ENCODE data around the gene NEK11.

The NEK11 gene, protein sequence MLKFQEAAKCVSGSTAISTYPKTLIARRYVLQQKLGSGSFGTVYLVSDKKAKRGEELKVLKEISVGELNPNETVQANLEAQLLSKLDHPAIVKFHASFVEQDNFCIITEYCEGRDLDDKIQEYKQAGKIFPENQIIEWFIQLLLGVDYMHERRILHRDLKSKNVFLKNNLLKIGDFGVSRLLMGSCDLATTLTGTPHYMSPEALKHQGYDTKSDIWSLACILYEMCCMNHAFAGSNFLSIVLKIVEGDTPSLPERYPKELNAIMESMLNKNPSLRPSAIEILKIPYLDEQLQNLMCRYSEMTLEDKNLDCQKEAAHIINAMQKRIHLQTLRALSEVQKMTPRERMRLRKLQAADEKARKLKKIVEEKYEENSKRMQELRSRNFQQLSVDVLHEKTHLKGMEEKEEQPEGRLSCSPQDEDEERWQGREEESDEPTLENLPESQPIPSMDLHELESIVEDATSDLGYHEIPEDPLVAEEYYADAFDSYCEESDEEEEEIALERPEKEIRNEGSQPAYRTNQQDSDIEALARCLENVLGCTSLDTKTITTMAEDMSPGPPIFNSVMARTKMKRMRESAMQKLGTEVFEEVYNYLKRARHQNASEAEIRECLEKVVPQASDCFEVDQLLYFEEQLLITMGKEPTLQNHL

DNA sequence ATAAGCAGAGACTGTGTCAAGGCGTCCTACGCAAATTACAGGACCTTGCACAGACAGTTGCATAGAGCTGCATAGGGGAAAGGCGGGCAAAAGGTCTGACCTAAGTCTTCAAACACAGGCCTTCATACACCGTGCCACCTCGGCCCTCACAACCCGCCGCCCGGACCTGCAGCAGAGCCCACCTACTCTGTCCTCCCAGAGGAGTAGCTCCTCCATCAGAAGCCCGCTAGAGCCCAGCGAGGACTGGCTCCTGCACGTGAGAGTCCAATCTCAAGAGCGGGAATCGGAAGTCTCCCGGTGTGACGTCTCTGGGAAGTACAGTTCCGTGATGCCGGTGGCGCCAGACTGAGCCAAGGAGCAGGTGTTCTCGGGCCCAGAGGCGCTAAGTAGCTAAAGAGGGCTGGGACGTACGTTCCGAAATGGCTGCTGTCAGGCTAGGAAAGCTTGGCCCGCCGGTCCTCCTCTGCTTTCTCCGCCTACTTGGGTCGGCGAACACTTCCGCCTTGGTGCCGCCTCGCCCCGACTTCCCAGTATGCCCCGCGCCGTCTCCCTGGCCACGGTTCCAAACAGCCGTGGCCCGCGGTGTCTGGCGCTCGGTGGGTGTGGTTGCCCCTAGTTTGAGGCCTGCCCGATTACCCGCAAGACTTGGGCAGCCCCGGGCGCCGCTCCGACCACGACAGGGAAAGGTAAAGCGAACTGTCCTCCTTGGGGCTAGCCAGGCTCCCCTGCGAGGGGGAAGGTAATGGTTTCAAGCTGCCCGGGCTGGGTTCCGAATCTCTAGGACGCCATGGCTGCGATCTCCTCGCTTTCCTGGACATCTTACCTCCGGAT is at the start of gene NEK11, which contains the start of gene ASTE1:
NEK11 (plus strand) TSS at position 557 of the 831 bp plus-strand sequence. CDS start 2,832 bp downstream, outside the sequence.
ASTE1 (minus strand) TSS at position 505 of the 831 bp plus-strand sequence. CDS start 1,519 bp downstream, outside the sequence.
- peak; percentile 33 for DNase-seq (ENCODE audit: low read depth)

DNA sequence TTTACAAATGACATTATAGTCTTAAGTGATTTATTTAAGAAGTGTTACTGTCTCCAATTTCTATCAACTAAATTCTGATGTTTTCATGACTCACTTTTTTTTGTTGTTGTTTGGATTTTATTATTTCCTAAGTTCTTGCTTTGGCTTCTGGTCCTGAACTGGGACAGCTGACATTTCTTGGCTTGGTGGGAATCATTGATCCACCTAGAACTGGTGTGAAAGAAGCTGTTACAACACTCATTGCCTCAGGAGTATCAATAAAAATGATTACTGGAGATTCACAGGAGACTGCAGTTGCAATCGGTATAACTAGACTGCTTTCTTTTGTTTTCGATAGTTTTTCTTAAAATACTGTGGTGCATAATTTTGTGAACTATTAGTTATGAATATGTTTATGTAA is 47.6 kb upstream of the NEK11 start:
- no peak for DNase-seq (ENCODE audit: low read depth)

DNA sequence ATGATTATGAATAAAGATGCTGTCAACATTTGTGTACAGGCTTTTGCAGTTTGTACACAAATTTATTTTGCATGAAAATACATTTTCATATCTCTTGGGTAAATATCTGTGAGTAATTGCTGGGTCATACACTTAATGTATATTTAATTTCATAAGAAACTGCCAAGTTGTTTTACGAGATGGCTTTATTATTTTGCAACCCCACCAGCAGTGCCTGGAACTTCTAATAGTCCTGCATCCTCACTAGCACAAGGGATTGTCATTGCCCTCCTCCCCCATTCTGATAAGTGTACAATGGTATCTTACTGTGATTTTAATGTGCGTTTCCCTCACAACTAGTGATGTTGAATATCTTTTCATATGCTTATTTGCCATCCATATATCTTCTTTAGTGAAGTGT is 45.2 kb upstream of the NEK11 start:
- DNase-seq (ENCODE audit: low read depth) = no peak

DNA sequence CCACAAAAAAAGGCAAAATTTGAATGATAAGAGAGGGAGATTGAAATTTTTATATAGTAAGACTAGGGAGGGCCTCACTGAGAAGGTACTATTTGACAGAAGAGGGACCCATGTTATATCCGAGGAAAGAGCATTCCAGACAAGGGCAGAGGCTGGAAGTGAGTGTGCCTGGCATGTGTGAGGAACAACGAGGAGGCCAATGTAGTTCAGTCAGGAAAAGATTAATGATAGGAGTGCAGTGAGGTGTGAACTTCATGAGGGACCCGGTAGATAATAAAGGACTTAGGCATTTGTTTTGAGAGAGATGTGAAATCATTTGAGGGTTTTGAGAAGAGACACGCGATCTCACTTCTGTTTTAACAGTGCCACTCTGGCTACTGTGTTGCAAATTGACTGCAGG is 36.4 kb upstream of the NEK11 start:
- DNase-seq (ENCODE audit: low read depth) = no peak

DNA sequence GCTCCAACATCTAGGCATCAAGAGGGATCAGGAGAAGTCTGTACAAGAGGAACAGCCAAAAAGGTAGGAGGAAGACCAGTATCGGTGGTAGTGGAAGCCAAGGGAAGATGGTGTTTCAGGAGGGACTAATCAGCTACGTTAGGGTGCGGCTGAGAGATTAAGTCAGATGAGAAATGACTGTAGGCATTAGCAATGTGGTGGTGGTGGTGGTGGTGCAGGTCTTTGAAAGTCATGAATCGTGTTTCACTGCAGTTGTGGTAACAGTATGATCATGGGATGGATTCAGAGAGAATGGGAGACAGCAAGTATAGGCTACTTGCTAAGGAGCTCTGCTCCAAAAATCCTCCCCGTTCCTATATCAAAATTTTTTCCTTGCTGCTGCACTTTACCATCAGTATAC is 35.6 kb upstream of the NEK11 start:
- no peak for DNase-seq (ENCODE audit: low read depth)

DNA sequence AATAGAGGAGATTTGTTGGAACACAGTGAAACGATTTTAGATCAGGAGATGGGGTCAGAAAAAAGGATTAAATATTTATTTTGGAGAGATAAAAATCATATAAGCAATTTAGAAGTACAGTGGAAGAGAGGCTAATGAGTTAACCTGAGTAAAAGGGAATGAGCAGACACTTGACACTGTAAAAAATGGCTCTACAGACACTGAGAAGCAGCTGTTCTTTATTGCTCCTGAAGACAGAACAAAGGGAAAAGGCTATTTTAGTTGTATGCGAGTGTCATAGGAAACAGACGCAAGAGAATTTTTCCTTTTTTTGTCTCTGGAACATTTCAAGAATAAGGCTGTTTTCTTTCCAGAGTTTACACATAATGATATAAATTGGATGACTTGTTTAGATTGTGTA is 34.3 kb upstream of the NEK11 start:
- DNase-seq (ENCODE audit: low read depth) = no peak

DNA sequence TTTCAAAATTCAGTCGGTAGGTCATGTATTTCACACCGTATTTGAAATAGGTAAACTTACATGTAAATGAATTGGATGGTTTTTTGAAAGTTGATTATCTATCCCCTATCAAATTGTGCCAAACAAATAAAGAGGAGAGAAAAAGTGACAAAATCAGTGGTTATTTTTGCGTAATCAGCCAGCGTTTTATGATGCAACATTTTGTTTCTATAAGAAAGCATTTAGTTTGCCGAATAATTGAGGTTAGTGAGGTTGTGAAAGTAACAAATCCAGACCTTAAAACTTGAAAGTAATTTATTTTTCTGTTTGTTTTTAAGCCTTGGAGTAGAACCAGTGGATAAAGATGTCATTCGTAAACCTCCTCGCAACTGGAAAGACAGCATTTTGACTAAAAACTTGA is 29.4 kb upstream of the NEK11 start:
- DNase-seq (ENCODE audit: low read depth) = no peak

DNA sequence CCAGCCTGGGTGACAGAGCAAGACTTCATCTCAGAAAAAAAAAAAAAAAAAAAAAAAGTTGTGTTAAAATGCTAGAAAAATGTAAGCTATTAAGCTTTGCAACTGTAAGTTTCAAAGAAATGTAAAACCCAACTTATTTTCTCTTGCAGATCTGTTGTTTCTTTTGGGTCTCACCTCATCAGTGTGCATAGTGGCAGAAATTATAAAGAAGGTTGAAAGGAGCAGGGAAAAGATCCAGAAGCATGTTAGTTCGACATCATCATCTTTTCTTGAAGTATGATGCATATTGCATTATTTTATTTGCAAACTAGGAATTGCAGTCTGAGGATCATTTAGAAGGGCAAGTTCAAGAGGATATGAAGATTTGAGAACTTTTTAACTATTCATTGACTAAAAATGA is 25.6 kb upstream of the NEK11 start:
- DNase-seq (ENCODE audit: low read depth) = no peak

DNA sequence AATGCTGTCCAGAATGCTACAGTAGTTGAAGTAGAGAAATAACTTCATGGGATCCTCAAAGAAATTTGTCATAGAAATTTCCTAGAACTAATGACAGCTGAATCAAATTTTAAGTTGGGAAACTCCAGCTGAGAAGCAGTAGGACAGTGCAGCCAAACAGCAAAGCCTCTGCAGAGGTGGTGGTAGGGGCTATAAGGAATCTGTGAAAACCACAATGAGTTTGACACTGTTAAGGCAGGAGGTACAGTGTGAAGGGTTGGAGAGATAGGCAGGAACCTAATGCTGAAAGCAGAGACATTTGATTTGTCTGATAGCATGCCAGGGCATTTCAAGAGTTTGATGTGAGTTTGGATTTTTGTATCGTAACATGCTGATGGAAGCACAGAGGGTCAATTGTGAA is 22.1 kb upstream of the NEK11 start:
- no peak for DNase-seq (ENCODE audit: low read depth)

DNA sequence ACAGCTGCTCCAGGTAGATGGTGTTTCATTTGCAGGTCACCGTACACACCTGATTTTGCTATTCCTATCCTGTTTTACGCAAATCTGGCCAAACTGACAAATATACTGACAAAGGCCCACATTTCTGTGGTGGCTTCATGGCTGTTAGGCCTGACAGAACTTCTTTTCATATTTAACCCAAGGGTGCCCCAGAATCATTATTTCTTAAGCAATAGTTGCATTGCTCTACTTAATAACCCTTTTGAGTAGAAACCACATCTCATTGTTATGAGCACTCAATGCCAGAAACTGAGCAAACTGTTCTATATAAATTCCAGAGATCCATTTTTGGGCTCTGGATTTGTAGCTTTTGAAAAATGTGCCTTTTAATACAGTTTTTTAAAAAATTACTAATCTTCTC is 19.4 kb upstream of the NEK11 start:
- no peak for DNase-seq (ENCODE audit: low read depth)

DNA sequence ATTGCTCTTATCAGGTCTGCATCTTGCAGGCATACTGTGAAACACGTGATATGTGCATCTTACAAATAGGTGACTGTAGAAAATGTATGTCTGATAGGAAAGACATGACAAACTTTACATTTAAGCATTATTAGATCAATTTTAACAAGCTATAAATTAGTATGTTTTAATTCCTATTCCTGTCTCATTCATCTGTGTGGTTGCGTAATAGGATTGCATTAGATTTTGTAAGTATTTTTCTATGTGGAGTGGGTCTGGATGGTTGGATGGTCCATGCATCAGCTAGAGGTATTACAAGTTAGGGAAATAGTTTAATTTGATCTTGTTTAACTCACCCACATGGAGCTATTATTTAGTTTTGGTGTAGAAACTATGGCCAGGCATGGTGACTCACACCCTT is 18.9 kb upstream of the NEK11 start:
- DNase-seq (ENCODE audit: low read depth) = no peak

DNA sequence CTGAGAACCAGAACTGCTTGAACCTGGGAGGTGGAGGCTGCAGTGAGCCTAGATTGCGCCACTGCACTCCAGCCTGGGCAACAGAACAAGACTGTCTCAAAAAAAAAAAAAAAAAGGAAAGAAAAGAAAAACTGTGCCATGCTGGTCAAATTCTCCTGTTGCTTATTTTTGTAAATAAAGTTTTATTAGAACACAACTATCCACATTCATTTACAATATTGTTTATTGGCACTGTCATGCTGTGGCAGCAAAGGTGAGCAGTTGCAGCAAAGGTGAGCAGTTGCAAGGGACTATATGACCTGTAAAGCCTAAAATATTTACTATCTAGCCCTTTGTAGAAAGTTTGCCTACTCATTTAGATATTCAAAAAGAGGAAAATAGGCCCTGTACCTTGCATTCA is 18.4 kb upstream of the NEK11 start:
- no peak for DNase-seq (ENCODE audit: low read depth)

DNA sequence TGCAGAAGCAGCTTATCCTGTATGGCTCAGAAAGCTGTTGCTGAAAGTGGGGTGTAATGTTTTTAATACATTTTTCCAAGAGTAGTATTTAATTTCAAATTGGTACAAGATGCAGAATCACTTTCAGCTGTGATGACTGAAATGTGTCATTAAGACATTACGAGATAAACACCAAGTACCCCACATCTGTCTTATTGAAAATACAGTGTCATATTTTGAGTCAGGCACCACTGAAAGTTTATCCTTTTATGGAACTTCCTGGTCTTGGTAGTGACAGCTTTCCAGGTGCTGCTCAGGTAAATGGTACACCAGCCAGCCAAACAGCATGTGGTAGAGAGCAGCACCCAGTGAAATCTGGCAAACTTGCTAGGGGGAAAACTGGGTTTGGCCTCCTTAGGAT is 17.0 kb upstream of the NEK11 start:
- no peak for DNase-seq (ENCODE audit: low read depth)

DNA sequence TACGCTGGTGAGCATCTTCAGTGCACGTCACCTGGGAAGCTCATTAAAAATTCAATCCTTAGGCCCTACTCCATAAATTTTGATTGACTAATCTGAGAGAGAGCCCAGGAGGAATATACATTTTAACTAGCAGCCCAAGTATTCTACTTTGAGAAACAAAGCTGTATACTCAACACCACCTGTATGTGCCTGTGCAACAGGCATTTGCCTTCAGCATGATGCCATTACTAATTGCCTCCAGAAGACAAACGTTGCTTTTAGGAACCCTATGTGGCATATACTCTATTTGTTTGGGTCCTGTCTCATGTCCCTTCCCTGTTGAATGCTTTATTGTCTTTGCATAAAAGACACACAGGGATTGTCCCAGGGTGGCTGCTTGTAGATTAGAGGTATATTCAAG is 7.7 kb upstream of the NEK11 start:
- no peak for DNase-seq (ENCODE audit: low read depth)

DNA sequence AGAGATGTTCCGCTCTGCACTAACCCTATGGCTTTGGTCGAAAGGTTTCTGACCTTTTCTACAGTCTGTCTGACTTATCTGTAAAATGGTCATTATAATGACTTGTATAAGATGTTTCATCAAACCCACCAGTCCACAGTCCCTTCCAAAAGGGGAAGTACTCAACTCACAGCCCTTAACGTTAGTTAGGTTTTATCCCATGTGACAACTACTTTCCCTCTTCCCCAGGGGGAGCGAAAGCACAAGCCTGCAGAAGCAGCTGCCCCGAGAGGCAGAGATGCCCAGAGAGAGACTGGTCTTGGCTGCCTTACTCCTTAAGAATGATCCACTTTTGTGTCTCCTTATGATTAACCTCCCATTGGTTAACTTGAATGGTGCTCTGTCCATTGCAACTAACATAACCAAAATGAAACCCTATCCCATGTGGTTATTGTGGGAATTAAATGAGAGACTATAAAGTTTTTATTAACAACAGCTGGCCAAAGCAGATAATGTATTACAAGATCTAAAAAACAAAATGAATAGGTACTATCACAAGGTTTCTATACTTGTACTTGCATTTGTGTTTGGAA is 6.5 kb upstream of the NEK11 start:
- DNase-seq (ENCODE audit: low read depth) = no peak

DNA sequence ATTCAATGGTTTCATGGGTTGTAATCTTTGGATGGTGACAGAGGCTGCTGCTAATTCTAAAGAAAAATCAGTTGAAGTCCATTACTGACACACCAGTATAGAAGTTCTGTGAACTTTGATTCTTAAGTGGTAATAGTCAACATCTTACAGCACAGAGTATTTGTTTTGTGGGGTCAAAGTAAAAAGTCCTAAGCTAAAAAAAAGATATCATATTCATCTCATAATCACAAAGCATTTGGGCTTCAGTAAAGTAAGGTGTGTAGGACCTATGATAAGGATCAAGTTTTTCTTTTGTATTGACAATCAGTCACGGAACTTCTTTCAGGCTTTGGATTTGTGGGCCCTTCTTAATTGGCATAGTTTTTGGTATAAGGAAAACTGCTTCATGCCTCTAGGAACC is 1.1 kb upstream of the NEK11 start:
- no peak for DNase-seq (ENCODE audit: low read depth)

DNA sequence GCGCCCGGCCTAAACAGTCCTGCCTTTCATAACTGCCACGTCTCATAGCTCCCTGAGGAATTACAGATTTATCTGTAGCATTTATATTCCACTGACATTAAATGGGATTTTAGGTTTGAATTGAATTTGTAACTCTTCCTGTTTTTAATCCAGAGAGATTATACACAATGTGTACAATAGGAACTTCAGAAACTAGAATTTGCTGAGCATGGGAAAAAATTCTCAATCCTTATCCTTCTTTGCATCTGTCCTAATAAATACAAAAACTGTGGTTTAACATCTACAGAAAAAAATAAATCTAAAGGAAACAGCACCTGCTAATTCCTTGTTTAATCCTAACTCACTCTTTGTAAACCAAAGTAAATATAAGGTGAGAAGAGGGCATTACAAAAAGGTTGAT is 2.2 kb downstream of the NEK11 start:
- DNase-seq (ENCODE audit: low read depth) = no peak

DNA sequence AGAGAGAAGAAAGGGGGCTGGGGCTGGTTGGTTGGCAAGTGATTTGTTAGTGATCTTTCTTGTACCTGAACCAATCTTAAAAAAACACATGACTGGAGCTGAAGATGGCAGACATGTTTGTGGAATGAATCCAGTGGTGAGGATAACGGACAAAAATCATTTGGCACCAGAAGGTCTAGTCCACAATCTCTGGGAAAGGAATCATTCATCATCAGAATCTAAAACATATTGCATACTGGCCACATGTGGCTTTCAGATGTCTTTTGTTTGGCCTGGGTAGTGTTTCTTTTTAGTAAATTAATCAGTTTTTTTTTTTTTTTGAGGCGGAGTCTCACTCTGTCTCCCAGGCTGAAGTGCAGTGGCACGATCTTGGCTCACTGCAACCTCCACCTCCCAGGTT is 5.0 kb downstream of the NEK11 start:
- DNase-seq (ENCODE audit: low read depth) = no peak

DNA sequence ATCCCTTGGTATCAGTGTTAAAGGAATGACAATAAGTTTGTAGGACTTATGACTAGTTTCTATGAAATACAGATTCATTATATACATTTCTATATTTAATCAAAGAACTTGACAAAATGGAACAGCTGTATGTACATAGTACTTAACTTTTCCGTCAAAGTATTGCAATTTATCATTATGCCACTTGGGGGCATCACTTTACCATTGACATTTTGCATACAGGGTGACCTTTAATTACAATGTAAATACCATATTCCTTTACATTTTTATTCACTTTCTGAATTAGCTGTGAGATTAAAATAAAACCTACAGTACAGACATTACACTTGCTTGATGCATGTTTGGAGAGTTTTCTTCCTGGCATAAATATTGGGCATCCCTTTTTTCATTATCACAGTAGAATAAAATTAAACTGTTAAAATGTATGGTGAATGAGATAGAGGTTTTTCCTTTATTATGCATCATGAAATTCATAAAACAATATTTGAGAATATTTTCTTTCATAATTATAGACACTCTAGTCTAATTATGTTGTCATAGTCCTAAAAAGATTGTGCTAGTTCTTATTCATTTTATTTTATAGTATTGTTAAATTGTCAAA is 6.9 kb downstream of the NEK11 start:
- peak; percentile 22 for DNase-seq (ENCODE audit: low read depth)

DNA sequence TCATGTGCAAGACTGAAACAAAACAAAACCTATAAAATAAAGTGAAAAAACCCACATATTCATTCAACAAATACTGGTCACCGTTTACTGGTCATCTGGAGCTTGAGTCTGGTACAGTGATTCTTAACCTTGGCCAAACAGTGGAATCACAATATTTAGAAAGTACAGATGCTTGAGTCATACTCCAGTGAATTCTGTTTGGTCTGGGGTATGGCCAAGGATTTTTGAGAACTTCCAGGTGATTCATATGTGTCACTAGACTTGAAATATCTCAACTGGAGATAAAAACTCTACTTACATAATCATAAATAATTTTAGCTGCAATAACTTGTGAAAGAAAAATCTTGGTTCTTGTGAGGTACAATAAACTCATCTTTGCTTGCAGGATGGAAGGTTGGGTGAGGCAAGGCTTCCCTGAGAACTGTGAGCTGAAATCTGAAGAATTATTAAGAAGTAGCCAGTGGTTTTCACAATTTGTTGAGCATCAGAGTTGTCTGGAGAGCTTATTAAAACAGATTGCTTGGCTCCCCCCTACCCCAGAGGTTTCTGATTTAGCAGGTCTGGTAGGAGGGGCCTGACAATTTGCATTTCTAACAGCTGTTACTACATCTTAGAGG is 9.6 kb downstream of the NEK11 start:
- no peak for DNase-seq (ENCODE audit: low read depth)

DNA sequence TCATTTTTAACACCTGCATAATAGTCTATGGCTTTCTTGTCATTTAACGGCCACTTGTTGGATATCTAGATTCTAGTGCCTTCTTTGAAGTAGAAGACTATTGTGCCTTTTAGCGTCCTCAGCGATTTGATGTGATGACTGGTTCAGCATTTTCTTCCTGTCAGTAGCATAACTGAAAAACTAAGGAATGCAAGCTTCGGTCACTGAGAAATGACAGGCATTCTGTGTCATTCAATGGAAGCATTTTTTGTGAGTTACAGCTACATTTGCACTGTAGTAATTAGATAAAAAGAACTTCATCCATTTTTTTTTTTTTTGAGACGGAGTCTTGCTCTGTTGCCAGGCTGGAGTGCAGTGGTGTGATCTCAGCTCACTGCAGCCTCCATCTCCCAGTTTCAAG is 10.3 kb downstream of the NEK11 start:
- no peak for DNase-seq (ENCODE audit: low read depth)

DNA sequence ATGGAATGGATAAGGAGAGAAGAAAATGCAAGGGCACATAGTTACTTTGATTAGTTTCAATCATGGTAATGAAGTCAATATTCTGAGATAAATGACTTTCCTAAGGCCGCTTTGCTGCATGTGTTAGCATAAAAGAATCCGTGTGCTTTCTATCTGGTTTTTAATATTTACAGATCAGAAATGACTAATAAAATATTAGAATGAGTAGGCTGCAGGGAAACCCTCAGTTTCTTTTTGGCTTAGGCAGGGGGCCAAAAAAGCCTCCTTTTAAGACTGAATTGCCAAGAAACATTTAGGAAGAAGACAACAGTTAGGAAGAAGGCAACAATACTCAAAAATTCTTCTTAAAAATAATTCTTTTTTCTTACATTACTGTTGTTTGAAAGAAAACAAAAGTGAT is 11.6 kb downstream of the NEK11 start:
- no peak for DNase-seq (ENCODE audit: low read depth)

Measured in CMK (cell line).